ENCODE measurements around the gene SRSF2.

- TF ChIP-seq CTCF (IDR thresholded peaks at IDR 0.05) (no peak), POLR2A (IDR thresholded peaks at IDR 0.05) (no peak)
Measured at GRCh38 chr17:76755285-76755684, 18.2 kb upstream of the SRSF2 start.

All from testis (tissue), 2 donors.